Measurements from ENCODE around the gene KIF1C. TPM values are rescaled to one million over a fixed set of nuclear protein-coding genes. Genes with fewer than 3 reads are reported as not detected.

Gene KIF1C
- total RNA-seq, 2 donors from 2014 or later = 108 to 133 TPM

DNA sequence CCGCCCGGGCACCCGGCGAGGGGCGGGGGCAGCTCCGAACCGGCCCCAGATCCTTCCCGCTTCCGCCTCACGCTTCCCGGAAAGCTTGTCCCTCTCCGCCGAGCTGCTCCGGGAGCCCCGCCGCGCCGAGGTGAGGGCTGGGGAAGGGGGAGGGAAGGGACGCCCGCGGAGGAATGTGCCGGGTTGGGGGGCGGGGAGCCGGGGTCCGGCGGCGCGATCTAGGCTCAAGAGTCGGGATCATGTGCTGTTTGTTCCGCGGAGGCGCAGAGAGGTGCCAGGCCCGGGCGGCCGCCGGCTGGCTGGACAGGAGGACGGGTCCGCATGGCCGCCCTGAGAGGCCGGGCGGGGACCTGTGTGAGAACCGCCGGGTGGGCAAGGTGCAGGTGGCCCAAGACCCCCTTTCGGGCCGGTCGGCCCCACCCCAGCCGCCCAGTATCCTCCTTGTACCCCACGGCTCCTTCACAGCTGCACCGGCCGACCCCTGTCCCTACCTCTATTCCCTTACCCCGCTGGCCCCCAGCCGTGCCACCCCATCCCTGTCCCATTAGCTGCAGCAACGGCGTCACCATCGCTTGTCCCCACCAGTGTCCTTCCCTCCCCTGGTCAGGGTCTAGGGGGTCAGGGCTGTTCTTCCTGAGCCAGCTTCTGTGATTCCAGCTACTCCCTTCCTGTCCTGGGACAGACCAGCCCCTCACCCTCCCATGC lies 429 bp downstream of the KIF1C start:
- Histone ChIP-seq H3K27ac (ENCODE audit: low read depth, low read length) (no peak overlapping the region), H3K4me3 (ENCODE audit: low read length) (peak overlapping the region; percentile 97), H3K9me3 (ENCODE audit: control insufficient read depth, low read length) (no peaks in the 10 kb centered on the region), H3K27me3 (ENCODE audit: control insufficient read depth, insufficient read depth, low read length, poor library complexity, severe bottlenecking) (peaks cover 8% of the 10 kb centered on the region), H3K9ac (ENCODE audit: extremely low read depth, low read length, poor library complexity, severe bottlenecking) (peak overlapping the region; percentile 83), H3K36me3 (ENCODE audit: control insufficient read depth, insufficient read depth, low read length) (peaks cover 36% of the 10 kb centered on the region), H3K4me1 (ENCODE audit: control insufficient read depth, insufficient read depth, low read length) (peaks cover 12% of the 10 kb centered on the region)
- Mint-ChIP-seq H3K27ac (peak overlapping the region; percentile 64), H3K4me3 (peak overlapping the region; percentile 84), H3K36me3 (ENCODE audit: low read depth) (peaks cover 29% of the 10 kb centered on the region), H3K9me3 (no peaks in the 10 kb centered on the region), H3K4me1 (peaks cover 10% of the 10 kb centered on the region), H3K27me3 (ENCODE audit: insufficient read depth) (peaks cover 29% of the 10 kb centered on the region)
- TF ChIP-seq, protein P1, sequence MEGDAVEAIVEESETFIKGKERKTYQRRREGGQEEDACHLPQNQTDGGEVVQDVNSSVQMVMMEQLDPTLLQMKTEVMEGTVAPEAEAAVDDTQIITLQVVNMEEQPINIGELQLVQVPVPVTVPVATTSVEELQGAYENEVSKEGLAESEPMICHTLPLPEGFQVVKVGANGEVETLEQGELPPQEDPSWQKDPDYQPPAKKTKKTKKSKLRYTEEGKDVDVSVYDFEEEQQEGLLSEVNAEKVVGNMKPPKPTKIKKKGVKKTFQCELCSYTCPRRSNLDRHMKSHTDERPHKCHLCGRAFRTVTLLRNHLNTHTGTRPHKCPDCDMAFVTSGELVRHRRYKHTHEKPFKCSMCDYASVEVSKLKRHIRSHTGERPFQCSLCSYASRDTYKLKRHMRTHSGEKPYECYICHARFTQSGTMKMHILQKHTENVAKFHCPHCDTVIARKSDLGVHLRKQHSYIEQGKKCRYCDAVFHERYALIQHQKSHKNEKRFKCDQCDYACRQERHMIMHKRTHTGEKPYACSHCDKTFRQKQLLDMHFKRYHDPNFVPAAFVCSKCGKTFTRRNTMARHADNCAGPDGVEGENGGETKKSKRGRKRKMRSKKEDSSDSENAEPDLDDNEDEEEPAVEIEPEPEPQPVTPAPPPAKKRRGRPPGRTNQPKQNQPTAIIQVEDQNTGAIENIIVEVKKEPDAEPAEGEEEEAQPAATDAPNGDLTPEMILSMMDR (conservative IDR thresholded peaks at IDR 0.05) = no peak
- DNase-seq = peak; percentile 92
- WGBS, 2 experiments (ENCODE audit: insufficient coverage in 1 of 2, insufficient read length in 1 of 2) = 0% methylated on average over 13 to 55 of the region's 55 CpGs

DNA sequence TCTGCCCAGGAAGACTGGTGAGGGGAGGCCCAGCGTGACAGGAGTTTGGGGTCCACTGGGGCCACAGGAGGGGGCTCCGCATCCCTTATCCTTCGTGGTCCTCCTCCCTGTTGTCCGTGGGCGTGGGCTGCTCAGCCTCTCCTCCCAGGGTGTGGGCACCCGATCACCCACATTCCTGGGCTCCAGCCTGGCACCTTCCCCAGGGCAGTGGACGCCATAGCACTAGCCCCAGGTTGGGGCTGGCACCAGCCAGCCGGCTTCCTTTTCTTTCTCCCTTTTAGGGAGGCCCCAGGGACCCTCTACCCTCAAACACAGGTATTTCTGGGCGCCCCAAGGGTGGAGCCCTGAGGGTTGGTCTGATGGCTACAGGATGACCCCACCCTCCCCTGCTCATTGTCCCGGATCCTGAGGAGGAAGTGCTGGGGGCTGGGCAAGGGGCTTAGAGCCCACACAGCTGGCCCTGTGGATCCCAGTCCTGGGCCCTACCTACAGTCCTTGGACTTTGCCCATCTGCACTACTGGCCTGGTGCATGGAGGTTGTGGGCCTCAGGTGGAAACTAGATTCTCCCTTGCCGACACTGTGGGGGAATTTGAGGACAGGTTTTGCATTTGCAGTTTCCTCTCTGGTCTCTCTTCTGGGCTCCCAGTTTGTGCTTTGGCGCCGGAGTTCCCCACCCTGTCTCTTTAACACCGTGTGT lies 1.1 kb downstream of the KIF1C start:
- peaks cover 28% of the 10 kb centered on the region for H3K27me3 Mint-ChIP-seq (ENCODE audit: insufficient read depth)
- H3K4me3 Mint-ChIP-seq = peak overlapping the region; percentile 84
- peak overlapping the region; percentile 97 for H3K4me3 ChIP-seq (ENCODE audit: low read length)
- H3K4me1 Mint-ChIP-seq = peaks cover 10% of the 10 kb centered on the region
- peak overlapping the region; percentile 83 for H3K9ac ChIP-seq (ENCODE audit: extremely low read depth, low read length, poor library complexity, severe bottlenecking)
- peaks cover 12% of the 10 kb centered on the region for H3K4me1 ChIP-seq (ENCODE audit: control insufficient read depth, insufficient read depth, low read length)
- peak overlapping the region; percentile 64 for H3K27ac Mint-ChIP-seq
- 21 to 29% methylated on average over 8 to 14 of the region's 14 CpGs for WGBS, 2 experiments (ENCODE audit: insufficient coverage in 1 of 2, insufficient read length in 1 of 2)
- no peaks in the 10 kb centered on the region for H3K9me3 ChIP-seq (ENCODE audit: control insufficient read depth, low read length)
- H3K27ac ChIP-seq (ENCODE audit: low read depth, low read length) = no peak overlapping the region
- H3K27me3 ChIP-seq (ENCODE audit: control insufficient read depth, insufficient read depth, low read length, poor library complexity, severe bottlenecking) = peaks cover 8% of the 10 kb centered on the region
- peaks cover 36% of the 10 kb centered on the region for H3K36me3 Mint-ChIP-seq (ENCODE audit: low read depth)
- H3K9me3 Mint-ChIP-seq = no peaks in the 10 kb centered on the region
- TF ChIP-seq, protein P1 (conservative IDR thresholded peaks at IDR 0.05) = no peak
- DNase-seq = peak; percentile 71
- H3K36me3 ChIP-seq (ENCODE audit: control insufficient read depth, insufficient read depth, low read length) = peaks cover 43% of the 10 kb centered on the region

DNA sequence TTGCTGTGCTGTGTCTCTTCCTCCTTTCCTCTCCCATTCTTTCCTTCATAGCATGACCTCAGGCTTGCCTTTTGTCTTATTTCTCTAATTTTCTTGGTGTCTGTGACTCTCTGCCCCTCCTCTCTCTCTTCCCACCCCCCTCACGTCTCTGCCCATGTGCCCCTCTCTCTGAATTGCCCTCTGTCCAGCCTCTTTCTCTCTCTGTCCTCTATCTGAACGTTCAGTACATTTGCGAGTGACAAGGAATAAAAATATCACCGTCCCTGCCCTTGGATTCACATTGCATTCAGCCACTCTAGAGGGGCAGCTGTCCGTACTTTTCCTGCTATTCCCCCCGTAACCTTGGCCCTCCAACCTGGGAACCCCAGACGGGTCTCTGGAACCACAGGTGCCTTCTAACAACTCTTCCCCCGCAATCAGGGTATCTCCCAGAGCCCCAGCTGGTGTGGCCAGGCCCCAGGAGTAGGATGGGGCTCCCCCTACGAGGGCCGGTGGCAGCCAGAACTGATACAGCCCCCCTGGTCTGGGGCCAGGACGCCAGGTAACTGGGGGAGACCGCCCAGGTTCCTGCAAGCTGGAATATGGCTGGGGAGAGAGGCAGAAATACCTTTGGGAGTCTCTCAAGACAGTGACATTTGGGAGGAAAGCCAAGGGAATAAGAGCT lies 1.8 kb downstream of the KIF1C start:
- H3K9me3 ChIP-seq (ENCODE audit: control insufficient read depth, low read length) = no peaks in the 10 kb centered on the region
- H3K4me1 ChIP-seq (ENCODE audit: control insufficient read depth, insufficient read depth, low read length) = peaks cover 12% of the 10 kb centered on the region
- Mint-ChIP-seq H3K4me3 (peak overlapping the region; percentile 84), H3K4me1 (peaks cover 10% of the 10 kb centered on the region), H3K9me3 (no peaks in the 10 kb centered on the region), H3K36me3 (ENCODE audit: low read depth) (peaks cover 43% of the 10 kb centered on the region), H3K27ac (peak overlapping the region; percentile 6), H3K27me3 (ENCODE audit: insufficient read depth) (peaks cover 21% of the 10 kb centered on the region)
- H3K4me3 ChIP-seq (ENCODE audit: low read length) = peak overlapping the region; percentile 97
- TF ChIP-seq, protein P1 (conservative IDR thresholded peaks at IDR 0.05) = no peak
- DNase-seq = no peak
- peak overlapping the region; percentile 83 for H3K9ac ChIP-seq (ENCODE audit: extremely low read depth, low read length, poor library complexity, severe bottlenecking)
- H3K27me3 ChIP-seq (ENCODE audit: control insufficient read depth, insufficient read depth, low read length, poor library complexity, severe bottlenecking) = peaks cover 8% of the 10 kb centered on the region
- H3K27ac ChIP-seq (ENCODE audit: low read depth, low read length) = no peak overlapping the region
- 76 to 81% methylated on average over 11 to 12 of the region's 12 CpGs for WGBS, 2 experiments (ENCODE audit: insufficient coverage in 1 of 2, insufficient read length in 1 of 2)
- H3K36me3 ChIP-seq (ENCODE audit: control insufficient read depth, insufficient read depth, low read length) = peaks cover 50% of the 10 kb centered on the region

Measured in endodermal cell (in vitro differentiated cells).